Measurements from ENCODE around the gene CDC42BPB. TPM values are rescaled to one million over a fixed set of nuclear protein-coding genes. Genes with fewer than 3 reads are reported as not detected.

CDC42BPB gene
- total RNA-seq, 1 experiment from 2014 or later, result 103 TPM

DNA sequence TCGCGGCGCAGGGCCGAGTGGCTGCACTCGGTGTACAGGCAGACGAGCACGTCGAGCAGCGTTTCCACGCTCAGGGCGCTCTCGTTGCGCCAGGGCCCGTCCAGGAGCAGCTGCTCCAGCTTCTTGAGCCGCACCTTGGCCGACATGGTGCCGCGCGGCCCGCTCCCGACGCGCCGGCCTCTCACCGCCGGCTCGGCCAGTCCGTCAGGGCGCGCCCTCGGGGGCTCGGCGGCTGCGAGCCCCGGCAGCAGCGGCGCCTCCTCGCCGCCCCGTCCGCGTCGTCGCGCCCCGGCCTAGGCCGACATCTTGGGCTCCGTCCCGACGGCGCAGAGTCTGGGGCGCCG, 349 bp downstream of the CDC42BPB start:
- no peak for DNase-seq
- H3K4me3 Mint-ChIP-seq, result peak overlapping the region; percentile 93 to 96; a peak in 4 of 5 replicates
- Histone ChIP-seq H2BK120ac (ENCODE audit: low read depth, low read length, poor library complexity, severe bottlenecking) (no peak overlapping the region), H3K27me3 (ENCODE audit: insufficient read depth, low read length) (no peaks in the 10 kb centered on the region), H3K9me3 (ENCODE audit: control insufficient read depth, low read depth, low read length) (no peaks in the 10 kb centered on the region), H3K4me1 (ENCODE audit: insufficient read depth, low read length) (no peaks in the 10 kb centered on the region; the same call in 1 of the 2 replicates), H4K5ac (ENCODE audit: insufficient read length, low read depth, low read length) (no peak overlapping the region), H2AFZ (ENCODE audit: low read length) (no peak overlapping the region), H3K9ac (ENCODE audit: extremely low read depth, insufficient read length, low read length) (peak overlapping the region; percentile 50), H2AK5ac (ENCODE audit: insufficient read length, low read length) (no peak overlapping the region), H2BK12ac (ENCODE audit: insufficient read length, low read depth, low read length) (no peak overlapping the region), H3K27ac (ENCODE audit: insufficient read length, low read depth, low read length) (no peak overlapping the region), H3T11ph (ENCODE audit: low read length) (no peak overlapping the region), H4K91ac (ENCODE audit: insufficient read length, low read depth, low read length) (no peak overlapping the region), H3K79me2 (ENCODE audit: insufficient read depth, low read length) (peaks cover 23% of the 10 kb centered on the region; the same call in 1 of the 2 replicates), H4K8ac (replicated peaks; ENCODE audit: insufficient read length, low read depth, low read length) (no peak overlapping the region), H3K18ac (ENCODE audit: insufficient read length, low read depth, low read length) (no peak overlapping the region), H3K23ac (ENCODE audit: insufficient read length, low read depth, low read length) (no peak overlapping the region), H3K56ac (ENCODE audit: insufficient read length, low read depth, low read length) (no peak overlapping the region), H3K79me1 (ENCODE audit: insufficient read depth, low read depth, low read length, poor library complexity, severe bottlenecking) (peaks cover 10% of the 10 kb centered on the region), H2BK20ac (ENCODE audit: low read depth, low read length, poor library complexity, severe bottlenecking) (no peak overlapping the region), H2BK5ac (ENCODE audit: insufficient read length, low read length) (no peak overlapping the region), H3K23me2 (ENCODE audit: insufficient read length, low read depth, low read length, poor library complexity, severe bottlenecking) (peaks cover 10% of the 10 kb centered on the region), H2BK15ac (ENCODE audit: low read depth, low read length) (no peak overlapping the region), H3K14ac (ENCODE audit: insufficient read depth, low read length) (peak overlapping the region; percentile 26), H3K4me2 (ENCODE audit: insufficient read depth, insufficient read length, low read length) (peak overlapping the region; percentile 61), H4K20me1 (ENCODE audit: control insufficient read depth, insufficient read depth, insufficient read length) (no peaks in the 10 kb centered on the region), H3K4ac (ENCODE audit: low read depth, low read length) (no peak overlapping the region)
- no peaks in the 10 kb centered on the region for H3K27me3 Mint-ChIP-seq (ENCODE audit: low read depth)
- H3K9me3 Mint-ChIP-seq, result no peaks in the 10 kb centered on the region; a peak in 1 of 5 replicates
- no peak overlapping the region for H3K27ac Mint-ChIP-seq
- TF ChIP-seq, protein P1, sequence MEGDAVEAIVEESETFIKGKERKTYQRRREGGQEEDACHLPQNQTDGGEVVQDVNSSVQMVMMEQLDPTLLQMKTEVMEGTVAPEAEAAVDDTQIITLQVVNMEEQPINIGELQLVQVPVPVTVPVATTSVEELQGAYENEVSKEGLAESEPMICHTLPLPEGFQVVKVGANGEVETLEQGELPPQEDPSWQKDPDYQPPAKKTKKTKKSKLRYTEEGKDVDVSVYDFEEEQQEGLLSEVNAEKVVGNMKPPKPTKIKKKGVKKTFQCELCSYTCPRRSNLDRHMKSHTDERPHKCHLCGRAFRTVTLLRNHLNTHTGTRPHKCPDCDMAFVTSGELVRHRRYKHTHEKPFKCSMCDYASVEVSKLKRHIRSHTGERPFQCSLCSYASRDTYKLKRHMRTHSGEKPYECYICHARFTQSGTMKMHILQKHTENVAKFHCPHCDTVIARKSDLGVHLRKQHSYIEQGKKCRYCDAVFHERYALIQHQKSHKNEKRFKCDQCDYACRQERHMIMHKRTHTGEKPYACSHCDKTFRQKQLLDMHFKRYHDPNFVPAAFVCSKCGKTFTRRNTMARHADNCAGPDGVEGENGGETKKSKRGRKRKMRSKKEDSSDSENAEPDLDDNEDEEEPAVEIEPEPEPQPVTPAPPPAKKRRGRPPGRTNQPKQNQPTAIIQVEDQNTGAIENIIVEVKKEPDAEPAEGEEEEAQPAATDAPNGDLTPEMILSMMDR (conservative IDR thresholded peaks at IDR 0.05), result no peak
- WGBS (ENCODE audit: extremely low coverage, insufficient read length, low lambda C conversion rate), result no CpG with 5 or more reads among the region's 53 CpGs
- H3K4me1 Mint-ChIP-seq, result peaks cover 22 to 33% of the 10 kb centered on the region in 2 experiments
- H3K36me3 Mint-ChIP-seq (ENCODE audit: insufficient read depth in 1 of 3, low read depth in 3 of 3), result peaks cover 0 to 8% (median 4%) of the 10 kb centered on the region in 3 experiments; a peak in 4 of 7 replicates

Data from H9 (cell line).